HS-5 (cell line): ENCODE results near the gene CCDC149.
A peak's percentile ranks its signal among the peaks of the same experiment; 100 is the strongest.

ENCODE experiments used
- DNase-seq: peaks from one replicate; pipeline ENCODE4 v3.0.0-alpha.2; 2012; ENCODE audit warnings: low read depth

CCDC149 gene

GRCh38 chr4:24800325-24800895 lies 112.4 kb downstream of the CCDC149 start:
- no peak for DNase-seq

- no peak for DNase-seq
Measured at GRCh38 chr4:24799544-24800324, 113.1 kb downstream of the CCDC149 start.

GRCh38 chr4:24799196-24799543 lies 113.7 kb downstream of the CCDC149 start:
- DNase-seq = no peak

GRCh38 chr4:24798036-24798610 lies 114.7 kb downstream of the CCDC149 start:
- no peak for DNase-seq

- no peak for DNase-seq
Measured at GRCh38 chr4:24796620-24797019, 116.2 kb downstream of the CCDC149 start.

- no peak for DNase-seq
Measured at GRCh38 chr4:24795666-24796381, 117.0 kb downstream of the CCDC149 start.

- DNase-seq = no peak
Measured at GRCh38 chr4:24794916-24795665, 117.8 kb downstream of the CCDC149 start, which contains the start of gene SOD3. TSS of gene SOD3 (plus strand) at chr4:24795573. CDS start at chr4:24799522, 3,949 bp downstream.

GRCh38 chr4:24794480-24794879 lies 118.4 kb downstream of the CCDC149 start:
- no peak for DNase-seq

GRCh38 chr4:24794051-24794450 lies 118.8 kb downstream of the CCDC149 start:
- DNase-seq = no peak

GRCh38 chr4:24793219-24794005 lies 119.4 kb downstream of the CCDC149 start:
- DNase-seq = no peak

GRCh38 chr4:24792552-24792951 lies 120.3 kb downstream of the CCDC149 start:
- no peak for DNase-seq

GRCh38 chr4:24791043-24791442 lies 121.8 kb downstream of the CCDC149 start:
- DNase-seq = no peak

GRCh38 chr4:24783506-24783905 lies 129.3 kb downstream of the CCDC149 start:
- DNase-seq = no peak

- DNase-seq = no peak
Measured at GRCh38 chr4:24781999-24782745, 130.7 kb downstream of the CCDC149 start.

- no peak for DNase-seq
Measured at GRCh38 chr4:24780936-24781495, 131.8 kb downstream of the CCDC149 start.

GRCh38 chr4:24778464-24779225 lies 134.2 kb downstream of the CCDC149 start:
- peak; percentile 96 for DNase-seq

GRCh38 chr4:24777536-24778463 lies 135.0 kb downstream of the CCDC149 start:
- DNase-seq = no peak

GRCh38 chr4:24775750-24776149 lies 137.1 kb downstream of the CCDC149 start:
- DNase-seq = no peak
